NCI-H2029 (cell line): ENCODE data around the gene ITGB2.

Experiments
- DNase-seq: peaks from one replicate; lab custom pipeline; 2025; lab: John Stamatoyannopoulos, UW

The ITGB2 gene

DNA sequence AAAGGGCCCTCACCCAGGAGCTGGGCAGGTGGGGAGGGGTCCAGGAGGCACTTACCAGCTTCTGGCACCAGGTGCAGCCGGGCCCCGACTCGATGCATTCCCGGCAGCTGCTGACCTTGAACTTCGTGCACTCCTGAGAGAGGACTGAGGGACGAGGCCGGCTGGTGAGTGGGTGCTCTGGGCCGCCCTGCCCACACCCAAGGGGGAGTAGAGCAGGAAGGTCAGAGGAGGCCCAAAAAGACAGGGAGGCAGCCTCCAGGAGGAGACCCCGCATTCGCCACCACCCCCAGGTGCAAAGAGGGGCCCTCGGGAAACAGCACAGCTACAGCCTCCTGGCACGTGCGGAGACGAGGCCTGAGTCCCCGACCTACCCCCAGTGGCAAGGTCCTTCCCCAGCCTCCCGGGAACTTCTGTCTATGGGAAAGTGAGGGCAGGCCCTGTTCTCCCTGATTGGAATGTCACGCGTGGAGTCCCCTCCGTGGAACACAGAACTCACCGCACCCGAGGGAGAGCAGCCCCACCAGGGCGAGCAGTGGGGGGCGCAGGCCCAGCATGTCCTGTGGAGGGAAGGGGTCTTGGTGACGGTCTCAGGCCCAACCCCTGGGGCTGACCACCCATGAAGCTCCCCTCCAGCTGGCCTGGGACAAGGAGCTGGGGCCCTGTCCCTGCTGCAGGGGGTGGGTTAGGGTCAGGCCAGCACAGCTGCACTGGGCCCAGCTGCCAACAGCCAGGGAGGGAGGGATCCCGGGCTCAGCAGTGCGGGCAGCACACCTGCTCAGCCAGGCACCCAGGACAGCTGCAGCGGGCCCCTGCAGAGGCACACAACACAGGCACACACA, 10.3 kb downstream of the ITGB2 start:
- no peak for DNase-seq

DNA sequence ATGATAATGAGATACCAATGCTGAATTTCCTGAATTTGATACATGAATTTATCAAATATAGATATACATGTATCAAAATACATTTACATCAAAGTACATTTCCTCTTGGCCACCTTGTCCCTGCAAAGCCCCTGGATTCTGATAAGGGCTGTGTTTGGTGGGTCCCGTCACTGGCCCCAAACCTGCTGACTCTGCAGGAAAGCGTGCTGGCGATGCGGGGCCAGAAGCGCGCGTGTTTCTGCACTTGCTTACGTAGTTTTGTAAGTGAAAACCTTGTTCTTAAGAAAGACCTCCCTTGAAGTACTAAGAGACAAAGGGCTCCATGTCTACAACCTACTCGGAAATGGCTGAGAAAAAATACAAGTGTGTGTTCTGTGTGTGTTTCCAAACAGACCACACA, 11.0 kb downstream of the ITGB2 start:
- DNase-seq, result no peak

DNA sequence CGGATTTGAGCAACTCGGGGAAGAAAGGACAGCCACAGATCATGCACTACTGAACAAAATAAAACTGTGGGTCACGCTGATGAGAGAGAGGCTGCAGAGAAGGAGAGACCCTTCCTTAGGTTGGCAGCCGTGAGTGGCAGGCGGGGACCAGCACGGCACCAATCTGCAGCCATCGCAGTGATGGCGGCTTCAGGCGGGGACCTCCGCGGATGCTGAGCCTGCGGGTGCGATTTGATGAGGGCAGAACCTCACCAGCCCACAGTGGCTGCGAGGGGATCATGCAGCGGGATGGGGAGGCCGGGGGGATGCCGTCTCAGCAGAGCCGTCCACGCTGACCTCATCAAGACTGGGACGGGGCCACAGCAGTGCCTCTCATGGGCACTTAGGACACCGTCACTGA, 11.8 kb downstream of the ITGB2 start:
- DNase-seq, result no peak

DNA sequence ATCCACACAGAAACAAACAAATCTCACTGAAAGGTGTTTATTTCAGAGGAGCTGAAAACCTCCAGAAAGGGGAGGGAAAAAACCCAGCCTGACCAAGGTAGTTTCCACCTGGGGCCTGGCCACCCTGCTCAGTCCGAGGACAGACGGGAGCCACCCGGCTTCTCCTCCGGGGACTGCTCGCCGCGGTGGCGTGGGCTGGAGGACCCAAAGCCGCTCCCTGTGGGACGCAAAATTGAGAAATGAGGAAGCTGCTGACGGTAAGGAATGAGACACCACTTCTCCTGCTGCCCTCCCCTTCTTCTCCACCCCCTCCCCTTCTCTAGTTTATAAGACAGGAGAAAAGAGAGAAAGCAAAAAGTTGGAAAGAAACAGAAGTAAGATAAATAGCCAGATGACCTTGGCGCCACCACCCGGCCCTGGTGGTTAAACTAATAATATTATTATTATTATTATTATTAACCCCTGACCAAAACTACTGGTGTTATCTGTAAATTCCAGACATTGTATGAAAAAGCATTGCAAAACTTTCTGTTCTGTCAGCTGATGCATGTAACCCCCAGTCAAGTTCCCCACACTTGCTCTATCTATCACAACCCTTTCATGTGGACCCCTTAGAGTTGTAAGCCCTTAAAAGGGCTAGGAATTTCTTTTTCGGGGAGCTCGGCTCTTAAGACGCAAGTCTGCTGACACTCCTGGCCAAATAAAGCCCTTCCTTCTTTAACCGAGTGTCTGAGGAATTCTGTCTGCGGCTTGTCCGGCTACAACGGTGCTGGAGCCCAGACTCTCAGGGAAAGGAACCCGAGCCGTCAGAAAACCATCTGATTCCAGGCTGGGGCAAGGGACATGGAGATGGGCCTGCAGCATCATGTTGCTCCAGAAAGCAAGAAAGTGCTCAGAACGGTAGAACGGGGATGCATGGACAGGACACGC, 12.5 kb downstream of the ITGB2 start:
- DNase-seq, result no peak

DNA sequence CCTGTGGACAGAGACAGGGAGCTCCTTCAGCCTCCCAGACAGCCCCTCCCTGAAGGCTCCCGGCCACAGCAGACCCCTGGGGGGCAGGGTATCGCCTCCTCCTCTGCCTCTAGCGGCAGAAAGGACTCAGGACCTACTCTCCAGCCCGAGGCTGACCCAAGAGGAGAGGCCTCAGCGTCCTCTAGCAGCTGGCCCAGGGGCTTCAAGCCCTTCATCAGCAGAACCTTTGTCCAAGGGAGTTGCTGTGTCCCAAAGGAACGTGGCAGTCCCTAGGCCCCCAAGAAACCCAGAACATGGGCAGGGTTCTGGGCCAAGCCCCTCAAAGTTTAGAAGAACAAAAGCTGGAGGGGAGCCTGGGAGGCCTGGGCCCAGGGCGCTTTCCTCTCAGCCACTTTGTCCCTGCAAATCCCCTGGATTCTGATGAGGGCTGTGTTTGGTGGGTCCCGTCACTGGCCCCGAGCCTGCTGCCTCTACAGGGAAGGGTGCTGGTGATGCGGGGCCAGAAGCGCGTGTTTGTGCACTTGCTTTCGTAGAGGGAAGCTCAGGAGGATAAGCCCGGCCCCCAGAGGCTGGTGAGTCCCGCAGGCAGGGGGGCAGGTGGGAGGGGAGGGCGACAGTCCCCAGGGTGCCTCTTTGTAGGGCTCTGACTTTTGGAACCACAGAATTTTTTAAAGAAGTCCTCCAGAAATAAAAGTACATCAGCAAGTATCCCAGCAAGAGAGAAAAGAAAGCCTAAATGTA, 13.3 kb downstream of the ITGB2 start:
- no peak for DNase-seq

DNA sequence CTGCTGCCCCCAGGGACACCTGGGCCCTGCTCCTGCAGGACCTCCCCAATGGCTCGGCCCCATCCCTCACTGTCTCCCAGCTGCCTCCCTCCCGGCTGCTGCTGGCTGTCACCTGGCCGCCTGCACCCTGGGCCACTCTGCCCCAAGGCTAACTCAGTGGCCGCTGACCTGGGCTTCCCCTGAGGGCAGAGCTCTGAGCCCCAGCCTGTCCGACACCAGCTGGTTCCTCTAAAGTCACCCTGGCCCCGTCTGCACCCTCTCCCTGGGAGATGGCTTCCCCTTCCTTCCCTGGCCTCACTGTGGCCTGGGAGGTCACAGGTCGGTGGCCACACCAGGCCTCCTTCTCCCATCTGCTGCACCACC, 15.0 kb downstream of the ITGB2 start:
- DNase-seq, result no peak

DNA sequence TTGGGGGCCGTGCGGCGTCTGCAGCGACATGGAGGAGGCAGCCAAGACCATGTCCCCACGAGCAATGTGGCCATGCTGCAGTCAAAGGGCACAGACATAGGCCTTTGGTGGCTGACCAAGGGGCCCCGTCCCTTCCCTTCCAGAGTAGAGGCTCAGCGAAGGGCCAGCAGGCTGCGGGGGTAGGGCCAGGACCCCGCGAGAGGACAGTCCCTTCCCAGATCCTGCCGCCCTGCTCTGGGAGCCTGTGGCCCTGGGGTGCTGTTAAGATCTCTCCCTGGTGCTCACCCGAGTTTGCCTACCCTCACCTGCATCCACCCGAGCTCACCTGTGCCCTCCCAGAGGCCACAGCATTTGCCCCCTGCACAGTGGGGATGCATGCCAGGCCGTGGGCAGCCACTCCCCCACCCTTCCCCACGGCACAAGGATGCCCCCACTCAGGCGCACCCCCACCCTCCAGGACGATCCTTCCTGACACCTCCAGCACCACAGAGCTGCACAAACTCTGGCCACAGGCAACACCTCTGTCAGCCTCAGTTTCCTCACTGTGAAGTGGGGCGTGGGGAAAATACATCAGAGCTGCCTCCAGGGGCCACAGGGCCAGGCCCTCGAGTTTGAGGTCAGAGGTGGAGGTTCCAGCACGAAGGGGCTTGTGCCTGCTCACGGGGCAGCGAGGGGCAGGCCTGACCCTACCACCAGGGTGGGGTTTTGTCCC, 15.5 kb downstream of the ITGB2 start:
- DNase-seq, result no peak

DNA sequence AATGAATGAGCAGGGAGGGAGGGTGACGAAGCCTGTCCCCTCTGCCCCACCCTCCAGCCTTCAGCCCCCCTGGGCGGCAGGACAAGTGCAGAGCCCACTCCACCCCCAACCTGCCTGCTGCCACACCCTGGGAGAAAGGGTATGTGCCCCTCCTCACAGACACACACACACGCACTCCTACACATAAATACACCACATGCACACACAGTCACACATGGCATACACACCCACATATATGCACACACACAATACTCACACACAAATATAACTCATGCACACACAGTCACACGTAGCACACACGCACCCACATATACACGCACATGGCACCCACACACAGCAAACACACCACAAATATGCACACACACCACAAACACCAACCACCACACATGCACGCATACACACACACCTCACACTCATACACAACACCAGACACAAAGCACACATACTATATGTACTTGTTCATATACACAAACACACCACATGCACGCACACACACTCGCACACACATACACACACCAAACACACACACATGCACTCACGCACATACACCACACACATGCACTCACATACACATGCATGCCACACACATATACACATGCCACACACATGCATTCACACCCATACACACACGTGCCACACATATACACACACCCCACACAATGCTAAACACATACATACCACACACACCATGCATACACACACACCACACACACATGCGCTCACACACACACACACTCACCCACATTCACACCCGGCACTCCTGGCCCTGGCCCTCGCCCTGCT, 16.4 kb downstream of the ITGB2 start:
- DNase-seq, result no peak

DNA sequence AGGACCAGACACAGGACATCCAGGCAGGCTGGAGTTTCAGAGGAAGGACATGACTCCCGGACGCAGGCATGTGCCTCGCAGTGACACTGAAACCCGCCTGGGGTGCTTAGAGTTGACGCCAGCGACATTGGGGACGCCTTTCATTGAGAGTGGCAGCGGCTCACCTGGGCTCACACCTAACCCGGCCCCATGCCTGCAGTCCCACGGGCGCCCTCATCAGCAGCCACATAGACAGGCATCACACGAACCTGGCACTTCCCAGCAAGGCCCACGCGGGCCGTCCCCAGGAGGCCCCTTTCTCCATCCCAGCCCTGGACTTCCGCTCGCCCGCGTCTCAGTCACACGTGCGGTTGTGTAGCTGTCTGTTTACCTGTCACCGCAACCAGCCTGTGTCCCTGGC, 17.0 kb downstream of the ITGB2 start:
- DNase-seq, result no peak

DNA sequence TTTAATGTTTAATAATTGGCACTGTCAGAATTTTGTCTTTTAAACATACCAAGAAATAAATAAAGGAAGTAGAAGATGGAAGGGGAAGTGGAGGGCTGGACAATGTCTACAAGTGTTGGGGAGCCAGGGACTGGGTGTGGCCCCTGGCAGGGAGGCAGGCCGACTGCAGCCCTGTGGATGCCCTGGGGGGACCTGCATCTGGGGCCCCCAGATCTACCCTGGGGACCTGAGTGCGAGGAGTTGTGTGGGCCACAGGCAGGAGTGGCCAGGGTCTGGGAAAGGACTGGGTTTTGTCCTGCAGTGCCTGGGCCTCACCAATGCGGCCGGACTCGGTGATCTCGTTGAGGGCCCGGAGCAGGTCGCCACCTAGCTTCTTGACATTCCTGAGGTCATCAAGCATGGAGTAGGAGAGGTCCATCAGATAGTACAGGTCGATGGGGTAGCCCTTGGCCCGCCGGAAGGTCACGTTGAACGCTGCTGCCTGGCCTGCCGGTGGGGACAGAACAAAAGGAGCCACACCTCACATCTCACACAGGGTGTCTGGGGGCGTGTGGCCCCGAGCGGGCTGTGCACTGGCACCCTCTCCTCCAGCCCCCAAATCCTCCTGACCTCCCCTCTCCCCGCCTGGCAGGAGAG, 17.5 kb downstream of the ITGB2 start:
- no peak for DNase-seq

DNA sequence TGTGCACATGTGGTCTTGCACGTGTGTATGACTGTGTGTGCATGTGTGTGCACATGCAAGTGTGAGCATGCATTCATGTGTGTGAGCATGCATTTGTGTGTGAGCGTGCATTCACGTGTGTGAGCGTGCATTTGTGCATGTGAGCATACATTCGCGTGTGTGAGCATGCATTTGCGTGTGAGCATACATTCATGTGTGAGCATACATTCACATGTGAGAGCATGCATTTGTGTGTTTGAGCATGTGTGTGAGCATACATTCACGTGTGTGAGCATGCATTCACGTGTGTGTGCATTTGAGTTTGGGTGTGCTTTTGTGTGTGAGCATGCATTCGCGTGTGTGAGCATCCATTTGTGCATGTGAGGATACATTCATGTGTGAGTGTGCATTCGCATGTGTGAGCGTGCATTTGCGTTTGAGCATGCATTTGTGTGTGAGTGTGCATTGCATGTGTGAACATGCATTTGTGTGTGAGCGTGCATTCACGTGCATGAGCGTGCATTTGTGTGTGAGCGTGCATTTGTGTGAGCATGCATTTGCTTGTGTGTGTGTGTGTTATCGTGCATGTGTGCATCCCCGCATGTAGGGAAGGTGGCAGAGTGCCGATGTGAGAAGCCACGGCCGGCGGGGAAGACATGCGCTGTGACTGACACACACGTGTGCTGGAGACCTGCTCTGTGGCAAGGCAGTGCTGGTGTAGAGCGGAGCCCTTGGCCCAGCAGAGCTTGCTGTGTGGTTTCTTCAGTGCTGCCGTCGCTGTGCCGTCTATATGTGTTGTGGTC, 18.2 kb downstream of the ITGB2 start:
- no peak for DNase-seq

DNA sequence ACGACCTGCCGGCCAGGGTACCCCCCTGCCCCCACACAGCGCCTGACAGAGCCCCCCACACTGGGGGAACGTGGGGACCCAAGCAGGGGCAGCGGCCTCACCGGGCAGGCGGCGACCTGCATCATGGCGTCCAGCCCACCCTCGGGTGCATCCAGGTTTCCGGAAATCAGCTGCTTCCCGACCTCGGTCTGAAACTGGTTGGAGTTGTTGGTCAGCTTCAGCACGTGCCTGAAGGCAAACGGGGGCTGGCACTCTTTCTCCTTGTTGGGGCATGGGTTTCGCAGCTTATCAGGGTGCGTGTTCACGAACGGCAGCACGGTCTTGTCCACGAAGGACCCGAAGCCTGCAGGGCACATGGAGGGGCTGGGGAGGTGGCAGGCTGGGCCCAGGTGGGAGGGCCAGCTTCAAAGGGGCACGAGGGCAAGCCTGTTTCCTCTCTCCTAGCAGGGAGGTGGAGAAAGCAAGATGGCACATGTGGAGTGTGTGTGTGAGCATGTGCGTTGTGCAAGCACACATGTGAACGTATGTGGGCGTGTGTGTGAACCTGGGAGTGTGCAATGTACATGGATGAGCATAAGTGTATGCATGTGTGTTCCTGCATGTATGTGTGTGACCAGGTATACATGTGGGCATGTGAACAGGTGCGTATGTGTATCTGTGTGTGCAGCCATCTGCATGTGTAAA, 19.2 kb downstream of the ITGB2 start:
- DNase-seq, result no peak

DNA sequence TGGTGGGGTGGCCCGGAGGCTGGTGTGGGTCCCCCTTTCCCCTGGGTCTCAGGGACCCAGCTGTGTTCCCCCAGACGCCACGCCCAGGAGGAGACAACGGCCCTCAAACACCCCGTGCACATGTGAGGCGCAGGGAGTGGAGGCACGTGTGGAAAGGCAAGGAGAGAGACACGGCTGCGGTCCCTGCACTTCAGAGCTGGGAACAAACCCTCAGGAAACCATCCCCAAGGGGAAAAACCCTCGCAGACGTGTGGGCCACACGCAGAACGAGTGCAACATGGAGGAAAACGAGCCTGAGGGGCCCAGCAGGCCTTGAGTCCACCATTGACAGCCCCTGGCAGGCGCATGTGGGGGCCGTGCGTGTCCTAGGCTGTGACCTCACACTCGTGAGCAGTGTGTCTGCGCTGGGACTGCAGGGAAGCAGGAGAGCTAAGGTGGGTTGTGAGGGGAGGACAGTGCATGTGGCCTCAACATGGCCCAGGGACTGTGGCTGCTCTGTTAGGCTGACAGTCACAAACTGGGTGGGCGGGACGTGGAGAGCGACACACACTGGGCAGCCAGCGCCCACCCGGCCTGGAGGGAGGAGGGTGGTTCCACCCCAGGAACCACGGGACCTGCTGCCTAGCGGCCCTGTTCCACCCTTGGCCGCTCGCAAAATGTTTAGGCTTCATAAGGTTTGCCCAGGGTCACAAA, 20.0 kb downstream of the ITGB2 start:
- no peak for DNase-seq

DNA sequence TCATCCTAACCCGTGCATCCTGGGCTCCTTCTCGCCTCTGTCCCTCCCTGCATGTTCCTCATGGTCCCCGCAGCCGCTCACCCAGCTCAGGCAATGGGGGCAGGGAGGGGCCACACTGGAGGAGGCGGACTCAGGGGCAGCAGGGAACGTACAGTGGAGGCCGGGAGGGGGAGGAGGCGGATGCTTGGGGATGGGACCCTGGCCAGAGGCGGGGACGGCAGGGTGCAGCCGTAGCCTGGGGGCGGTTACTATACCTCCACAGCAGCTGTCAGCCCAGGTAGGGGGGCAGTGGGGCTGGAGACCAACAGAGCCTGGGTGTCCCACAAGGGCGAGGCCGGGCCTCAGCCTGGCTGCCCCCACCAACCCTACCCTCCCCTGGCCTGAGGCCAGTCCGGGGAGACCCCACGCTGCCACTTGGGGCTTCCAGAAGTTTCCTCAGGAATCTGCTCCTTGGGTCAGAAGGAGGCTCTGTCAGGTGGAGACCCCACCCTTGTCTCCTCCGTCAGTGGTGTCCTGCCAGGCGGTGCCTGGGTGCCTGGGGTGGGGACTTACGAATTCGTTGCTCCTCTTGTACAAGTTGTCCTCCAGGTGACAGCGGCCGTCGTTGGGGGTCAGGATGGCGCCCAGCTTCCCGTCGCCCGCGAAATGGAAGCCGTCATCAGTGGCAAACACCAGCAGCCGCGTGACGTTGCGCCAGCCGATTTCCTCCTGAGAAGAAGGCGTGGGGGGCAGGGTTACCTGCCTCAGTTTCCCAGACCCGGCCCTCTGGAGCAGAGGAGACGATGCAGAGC, 20.7 kb downstream of the ITGB2 start:
- DNase-seq, result no peak

DNA sequence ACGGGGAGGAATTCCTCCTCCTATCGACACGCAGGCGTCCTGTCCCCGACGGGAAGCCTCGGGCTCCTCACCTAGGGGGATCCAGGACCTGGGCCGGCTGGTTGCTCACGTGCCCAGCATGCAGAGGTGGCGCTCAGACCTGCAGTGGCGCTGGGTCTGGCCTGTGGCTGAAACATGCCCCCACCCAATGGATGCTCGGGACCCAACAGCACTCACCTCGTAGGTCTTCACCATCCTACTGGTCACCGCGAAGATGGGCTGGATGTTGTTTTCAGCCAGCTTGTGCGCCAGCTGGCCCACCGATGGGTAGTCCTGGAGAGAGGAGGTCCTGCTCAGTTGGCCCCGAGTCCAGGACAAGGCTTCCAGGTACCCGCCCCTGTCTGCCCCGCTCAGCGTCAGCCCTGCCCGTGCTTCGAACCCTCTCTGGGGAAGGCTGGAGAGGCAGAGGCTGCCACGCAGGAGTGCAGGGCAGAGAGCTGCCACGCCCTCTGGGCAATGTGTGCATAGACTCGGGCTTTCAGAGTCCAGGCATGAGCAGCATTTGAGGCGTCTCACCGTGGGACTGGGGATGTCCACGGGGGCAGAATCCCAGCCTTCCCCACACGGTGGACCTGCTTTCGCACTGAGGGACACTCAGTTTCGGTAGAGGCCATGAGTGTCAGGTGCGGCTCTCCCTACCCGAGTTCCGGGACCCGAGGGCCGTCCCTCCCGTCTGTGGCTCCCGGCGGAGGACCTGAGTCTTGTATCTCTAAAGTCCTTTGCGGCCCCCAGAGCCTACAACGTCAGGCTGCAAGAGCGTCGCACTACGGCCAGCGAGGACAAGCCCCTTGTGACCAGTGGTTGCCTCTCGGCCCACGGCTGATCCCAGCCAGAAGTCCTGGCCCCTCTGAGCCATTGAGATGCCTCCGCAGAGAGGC, 21.6 kb downstream of the ITGB2 start:
- no peak for DNase-seq

DNA sequence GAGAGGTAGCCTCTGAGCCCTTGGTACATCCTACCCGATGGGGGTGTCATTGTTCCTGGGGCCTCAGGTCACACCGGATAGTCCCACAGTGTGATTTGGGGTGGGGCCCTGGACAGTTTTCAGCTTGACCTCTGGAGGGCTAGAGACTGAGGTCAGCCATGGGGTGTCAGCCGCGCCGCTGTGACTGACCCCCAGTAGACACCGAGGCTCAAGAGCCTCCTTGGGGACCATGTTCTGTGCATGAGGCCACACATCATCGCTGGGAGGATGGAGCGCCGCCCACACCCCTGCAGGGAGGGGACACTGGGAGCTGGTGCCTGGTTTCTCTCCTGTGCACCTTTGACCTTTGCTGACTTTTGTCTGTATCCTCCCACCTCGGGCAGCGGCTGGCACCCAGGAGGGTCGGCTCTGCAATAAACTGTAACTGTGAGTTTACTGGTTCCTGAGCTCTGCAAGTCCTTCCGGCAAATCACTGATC, 22.6 kb downstream of the ITGB2 start:
- DNase-seq, result no peak
